Osteoblast (primary cell): ENCODE measurements around the gene KTI12. TPM values are rescaled to one million over a fixed set of nuclear protein-coding genes. Genes with fewer than 3 reads are reported as not detected.

Experiments
- DNase-seq: peaks from one replicate; pipeline ENCODE4 v3.0.0; 2011; ENCODE audit warnings: low spot score, mixed read lengths; ENCODE audit not compliant: insufficient read length; ENCODE audit errors: missing footprints
- H2AFZ ChIP-seq: 2 replicates; pipeline ENCODE4 v1.6.0; 2011; ENCODE audit warnings: mild to moderate bottlenecking, low read length
- H3K27ac ChIP-seq: 2 replicates; pipeline ENCODE4 v1.5.1; 2011; ENCODE audit warnings: mild to moderate bottlenecking, low read depth, low read length, moderate library complexity
- H3K27me3 ChIP-seq: 2 replicates; pipeline ENCODE4 v1.6.0; 2012; ENCODE audit warnings: mild to moderate bottlenecking, control low read depth, inconsistent platforms, low read length, moderate library complexity; ENCODE audit not compliant: insufficient read depth
- H3K36me3 ChIP-seq: 2 replicates; pipeline ENCODE4 v1.5.1; 2011; ENCODE audit warnings: mild to moderate bottlenecking, low read length, control low read depth, moderate library complexity; ENCODE audit not compliant: insufficient read depth
- H3K4me1 ChIP-seq: 2 replicates; pipeline ENCODE4 v1.5.1; 2011; ENCODE audit warnings: mild to moderate bottlenecking, low read length, control low read depth, moderate library complexity; ENCODE audit not compliant: insufficient read depth
- H3K4me2 ChIP-seq: 2 replicates; pipeline ENCODE4 v1.6.0; 2011; ENCODE audit warnings: mild to moderate bottlenecking, low read length; ENCODE audit not compliant: insufficient read depth
- H3K4me3 ChIP-seq: fragments of 200-600 bp; sonication (generic); 3 replicates; pipeline ENCODE4 v1.5.1; 2012; ENCODE audit warnings: mild to moderate bottlenecking, low read length, inconsistent platforms; ENCODE audit not compliant: insufficient read depth
- H3K79me2 ChIP-seq: 2 replicates; pipeline ENCODE4 v1.6.0; 2012; ENCODE audit warnings: mild to moderate bottlenecking, low read length, control low read depth, inconsistent platforms; ENCODE audit not compliant: insufficient read depth
- H3K9me3 ChIP-seq: 2 replicates; pipeline ENCODE4 v1.5.1; 2011; ENCODE audit warnings: low read depth, low read length, control low read depth
- H4K20me1 ChIP-seq: 2 replicates; pipeline ENCODE4 v1.6.0; 2012; ENCODE audit warnings: mild to moderate bottlenecking, low read length, control low read depth; ENCODE audit not compliant: insufficient read depth
- CTCF ChIP-seq: IDR thresholded peaks from 2 replicates; pipeline ENCODE4 v1.5.1; 2011; ENCODE audit warnings: mild to moderate bottlenecking, low read depth, low read length, moderate library complexity; ENCODE audit errors: extremely low read depth
- small RNA-seq: library from RNA; depleted of rRNA; stranded (forward); fragments of <200 nt; gene quantifications from one replicate; pipeline ENCODE3, GENCODE V24; 2012
- total RNA-seq: library from RNA; depleted of rRNA; stranded (reverse); fragments of >200 nt; gene quantifications from 2 replicates; pipeline ENCODE4 v1.2.3, GENCODE V29; 2012

KTI12 gene
- total RNA-seq, 1 donor: 14.5 TPM

- peaks cover under 1% of the 10 kb centered on the region for H3K36me3 ChIP-seq
- TF ChIP-seq CTCF: no peak
- peaks cover 3% of the 10 kb centered on the region for H3K4me1 ChIP-seq
- peaks cover 35% of the 10 kb centered on the region for H3K79me2 ChIP-seq
- DNase-seq: no peak
- no peak overlapping the region for H3K27ac ChIP-seq
- no peaks in the 10 kb centered on the region for H3K27me3 ChIP-seq
- no peak overlapping the region for H3K4me3 ChIP-seq
- H3K9me3 ChIP-seq: no peaks in the 10 kb centered on the region
- H3K4me2 ChIP-seq: no peak overlapping the region
- no peaks in the 10 kb centered on the region for H4K20me1 ChIP-seq
- no peak overlapping the region for H2AFZ ChIP-seq
Observed at GRCh38 chr1:51986718-51987117, 46.9 kb downstream of the KTI12 start.

- no peak overlapping the region for H3K4me3 ChIP-seq
- no peak overlapping the region for H3K27ac ChIP-seq
- H3K36me3 ChIP-seq: peaks cover 4% of the 10 kb centered on the region
- H3K27me3 ChIP-seq: no peaks in the 10 kb centered on the region
- H3K9me3 ChIP-seq: no peaks in the 10 kb centered on the region
- DNase-seq: no peak
- no peaks in the 10 kb centered on the region for H4K20me1 ChIP-seq
- H3K4me1 ChIP-seq: no peaks in the 10 kb centered on the region
- no peak for TF ChIP-seq CTCF
- H3K79me2 ChIP-seq: peaks cover 12% of the 10 kb centered on the region
- H2AFZ ChIP-seq: no peak overlapping the region
- no peak overlapping the region for H3K4me2 ChIP-seq
Observed at GRCh38 chr1:51982161-51982560, 51.4 kb downstream of the KTI12 start.

Small RNA genes lying within 50 kb of the gene (small RNA-seq; reads per million reads assigned to genes)
- gene RN7SL290P: not detected

Other genes with a start within 250 kb of the KTI12 start
- 81.4 and 90.5 TPM in 2 replicates for gene NRDC, start 155.1 kb downstream of the KTI12 start, total RNA-seq
- 14.5 and 21.2 TPM in 2 replicates for gene RAB3B, start 43.1 kb downstream of the KTI12 start, total RNA-seq
- gene TXNDC12, start 21.4 kb upstream of the KTI12 start, total RNA-seq: 48.5 and 51.3 TPM in 2 replicates
- 104 and 119 TPM in 2 replicates for gene BTF3L4, start 22.5 kb upstream of the KTI12 start, total RNA-seq
- gene ZFYVE9, start 108.3 kb upstream of the KTI12 start, total RNA-seq: 38.0 and 38.3 TPM in 2 replicates